ENCODE data around the gene SRPK2.
"Not testable (repeated sequence)": the region's sequence is repeated elsewhere in the genome, so short reads cannot be mapped to it uniquely, and the experiment has no call there.

The SRPK2 gene

DNA sequence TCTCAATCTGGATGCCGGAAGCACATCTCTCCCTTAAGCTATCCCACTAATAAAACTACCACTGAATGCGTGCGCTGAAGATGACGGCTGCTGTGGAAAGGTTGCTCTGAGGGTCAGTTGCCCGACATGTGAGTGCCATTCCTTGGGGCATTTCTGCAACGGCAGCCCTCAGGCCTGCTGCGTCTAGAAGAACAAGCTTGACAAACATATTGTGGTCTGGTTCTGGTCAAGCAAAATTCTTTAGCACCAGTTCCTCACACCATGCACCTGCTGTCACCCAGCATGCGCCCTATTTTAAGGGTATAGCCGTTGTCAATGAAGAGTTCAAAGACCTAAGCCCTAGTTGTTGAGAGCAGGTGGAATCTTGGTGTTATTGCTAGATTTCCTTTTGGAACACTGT is 184.2 kb downstream of the SRPK2 start:
- no peaks in the 10 kb centered on the region for H3K9me3 ChIP-seq (ENCODE audit: low read depth, low read length)
- DNase-seq (ENCODE audit: low read depth, low spot score), result no peak
- no peak overlapping the region for H3K27ac ChIP-seq
- peaks cover 5% of the 10 kb centered on the region; the same call in 1 of the 2 replicates for H3K36me3 ChIP-seq (ENCODE audit: insufficient read depth, low read length)
- H3K4me3 ChIP-seq, result no peak overlapping the region
- no peak for TF ChIP-seq FOXP2 (optimal IDR thresholded peaks at IDR 0.05; ENCODE audit: control extremely low read depth, extremely low read length, insufficient read depth)
- no peak for TF ChIP-seq POLR2AphosphoS5 (IDR thresholded peaks at IDR 0.05; ENCODE audit: borderline replicate concordance, low read depth, low read length)
- no peak for TF ChIP-seq EZH2 (IDR thresholded peaks at IDR 0.05)
- H3K9ac ChIP-seq (ENCODE audit: insufficient read length), result no peak overlapping the region

DNA sequence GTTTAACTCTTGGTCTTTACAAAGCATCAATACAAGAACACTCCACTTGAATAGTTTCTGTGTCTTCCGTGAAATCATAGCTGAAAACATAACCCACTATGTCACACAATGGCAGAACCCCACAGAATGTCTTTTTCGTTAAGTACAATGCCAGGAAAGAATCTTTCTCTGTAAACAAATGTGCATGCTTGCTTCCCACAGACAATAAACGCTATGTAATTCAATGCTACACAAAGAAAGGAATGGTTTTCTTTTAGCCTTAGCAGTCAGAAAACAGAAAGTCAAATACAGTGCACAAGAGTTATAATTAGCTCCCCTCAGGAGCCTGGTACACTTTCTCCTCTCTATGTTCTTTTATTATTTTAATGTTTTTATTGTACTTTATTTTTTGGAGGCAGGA is 186.1 kb downstream of the SRPK2 start:
- Histone ChIP-seq H3K9me3 (ENCODE audit: low read depth, low read length) (no peaks in the 10 kb centered on the region), H3K9ac (ENCODE audit: insufficient read length) (no peak overlapping the region), H3K27ac (no peak overlapping the region), H3K4me3 (no peak overlapping the region), H3K36me3 (ENCODE audit: insufficient read depth, low read length) (peaks cover 7% of the 10 kb centered on the region; the same call in 1 of the 2 replicates)
- TF ChIP-seq EZH2 (IDR thresholded peaks at IDR 0.05) (no peak), FOXP2 (optimal IDR thresholded peaks at IDR 0.05; ENCODE audit: control extremely low read depth, extremely low read length, insufficient read depth) (no peak), POLR2AphosphoS5 (IDR thresholded peaks at IDR 0.05; ENCODE audit: borderline replicate concordance, low read depth, low read length) (no peak)
- no peak for DNase-seq (ENCODE audit: low read depth, low spot score)

DNA sequence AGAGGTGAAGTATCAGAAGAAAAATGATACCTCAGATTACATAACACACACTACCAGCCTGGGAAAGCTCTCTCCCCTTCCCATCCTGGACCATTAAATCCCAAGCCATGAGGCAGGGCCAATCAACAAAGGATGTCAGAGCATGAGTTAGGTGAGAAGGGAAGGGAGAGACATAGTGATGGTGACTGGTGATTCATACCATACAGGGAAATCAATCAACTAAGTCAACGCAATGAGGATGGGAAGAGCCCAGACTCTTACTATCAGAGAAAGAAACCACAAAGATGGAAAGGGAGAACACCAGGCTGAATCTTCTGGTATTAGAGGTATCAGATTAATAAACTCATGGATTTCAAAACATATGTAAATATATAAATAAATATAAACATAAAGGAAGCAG is 189.3 kb downstream of the SRPK2 start:
- Histone ChIP-seq H3K4me3 (no peak overlapping the region), H3K27ac (no peak overlapping the region), H3K9ac (ENCODE audit: insufficient read length) (no peak overlapping the region), H3K36me3 (ENCODE audit: insufficient read depth, low read length) (peaks cover 11% of the 10 kb centered on the region; the same call in 1 of the 2 replicates), H3K9me3 (ENCODE audit: low read depth, low read length) (no peaks in the 10 kb centered on the region)
- TF ChIP-seq POLR2AphosphoS5 (IDR thresholded peaks at IDR 0.05; ENCODE audit: borderline replicate concordance, low read depth, low read length) (no peak), EZH2 (IDR thresholded peaks at IDR 0.05) (no peak), FOXP2 (optimal IDR thresholded peaks at IDR 0.05; ENCODE audit: control extremely low read depth, extremely low read length, insufficient read depth) (no peak)
- DNase-seq (ENCODE audit: low read depth, low spot score), result no peak

DNA sequence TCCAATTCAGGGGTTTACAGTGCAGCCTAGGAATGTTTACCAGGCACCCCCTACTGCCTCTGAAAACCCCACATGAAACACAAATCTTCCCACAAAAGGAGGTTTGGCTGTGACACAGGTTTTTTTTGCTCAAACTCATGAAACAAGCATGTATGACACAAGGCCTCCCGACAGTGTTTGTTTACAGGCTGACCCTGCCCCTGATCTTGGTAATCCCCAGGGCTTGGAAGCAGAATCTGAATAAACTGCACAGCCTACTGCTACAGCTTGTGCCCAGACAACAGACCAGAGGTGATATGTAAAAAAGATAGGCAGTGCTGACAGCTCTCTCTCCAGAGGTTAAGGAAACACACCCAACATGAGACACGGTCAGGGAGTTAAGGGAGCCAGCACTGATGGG is 190.5 kb downstream of the SRPK2 start:
- TF ChIP-seq EZH2 (IDR thresholded peaks at IDR 0.05), result no peak
- no peak for TF ChIP-seq POLR2AphosphoS5 (IDR thresholded peaks at IDR 0.05; ENCODE audit: borderline replicate concordance, low read depth, low read length)
- TF ChIP-seq FOXP2 (optimal IDR thresholded peaks at IDR 0.05; ENCODE audit: control extremely low read depth, extremely low read length, insufficient read depth), result no peak
- Histone ChIP-seq H3K4me3 (no peak overlapping the region), H3K27ac (no peak overlapping the region), H3K9me3 (ENCODE audit: low read depth, low read length) (no peaks in the 10 kb centered on the region), H3K9ac (ENCODE audit: insufficient read length) (no peak overlapping the region), H3K36me3 (ENCODE audit: insufficient read depth, low read length) (peaks cover 8% of the 10 kb centered on the region; the same call in 1 of the 2 replicates)
- DNase-seq (ENCODE audit: low read depth, low spot score), result no peak

DNA sequence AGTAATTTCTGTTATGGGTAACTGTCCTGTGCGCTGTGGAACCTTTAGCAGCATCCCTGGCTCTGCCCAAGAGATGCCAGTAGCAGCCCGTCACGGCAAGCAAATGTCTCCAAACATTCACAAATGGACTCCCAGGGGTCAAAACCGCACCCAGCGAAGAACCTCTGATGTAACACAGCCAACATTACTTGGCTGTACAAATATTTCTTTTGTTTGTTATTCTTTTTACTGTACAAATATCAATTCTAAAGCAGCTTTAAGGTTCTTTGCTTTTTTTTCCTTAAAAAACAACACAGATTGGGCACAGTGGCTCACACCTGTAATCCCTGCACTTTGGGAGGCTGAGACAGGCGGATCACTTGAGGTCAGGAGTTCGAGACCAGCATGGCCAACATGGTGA is 192.2 kb downstream of the SRPK2 start:
- no peaks in the 10 kb centered on the region for H3K9me3 ChIP-seq (ENCODE audit: low read depth, low read length)
- DNase-seq (ENCODE audit: low read depth, low spot score), result no peak
- H3K9ac ChIP-seq (ENCODE audit: insufficient read length), result no peak overlapping the region
- no peak overlapping the region for H3K4me3 ChIP-seq
- no peak for TF ChIP-seq FOXP2 (optimal IDR thresholded peaks at IDR 0.05; ENCODE audit: control extremely low read depth, extremely low read length, insufficient read depth)
- TF ChIP-seq EZH2 (IDR thresholded peaks at IDR 0.05), result no peak
- no peak for TF ChIP-seq POLR2AphosphoS5 (IDR thresholded peaks at IDR 0.05; ENCODE audit: borderline replicate concordance, low read depth, low read length)
- H3K36me3 ChIP-seq (ENCODE audit: insufficient read depth, low read length), result peaks cover 6% of the 10 kb centered on the region; the same call in 1 of the 2 replicates
- H3K27ac ChIP-seq, result no peak overlapping the region

DNA sequence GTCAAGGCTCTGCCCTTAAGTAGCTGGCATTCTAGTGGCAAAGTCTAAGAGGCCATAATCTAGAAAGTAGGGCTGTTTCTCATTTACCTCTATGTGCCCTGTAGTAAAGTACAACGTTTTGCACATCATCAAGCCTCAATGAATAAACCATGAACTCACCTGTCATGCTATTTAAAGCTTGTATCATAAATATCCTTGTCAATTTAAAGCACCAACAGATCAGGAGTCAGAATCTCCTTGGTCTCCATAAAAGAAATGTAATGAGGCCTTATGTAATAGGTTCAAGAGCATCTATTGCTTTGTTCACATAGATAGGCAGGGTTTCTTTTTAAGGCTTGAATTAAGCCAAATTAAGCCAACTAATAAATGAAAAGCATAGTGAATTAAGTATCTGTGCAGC is 192.8 kb downstream of the SRPK2 start:
- TF ChIP-seq POLR2AphosphoS5 (IDR thresholded peaks at IDR 0.05; ENCODE audit: borderline replicate concordance, low read depth, low read length), result no peak
- no peak for TF ChIP-seq EZH2 (IDR thresholded peaks at IDR 0.05)
- TF ChIP-seq FOXP2 (optimal IDR thresholded peaks at IDR 0.05; ENCODE audit: control extremely low read depth, extremely low read length, insufficient read depth), result no peak
- Histone ChIP-seq H3K27ac (no peak overlapping the region), H3K36me3 (ENCODE audit: insufficient read depth, low read length) (peaks cover 6% of the 10 kb centered on the region; the same call in 1 of the 2 replicates), H3K9ac (ENCODE audit: insufficient read length) (no peak overlapping the region), H3K4me3 (no peak overlapping the region), H3K9me3 (ENCODE audit: low read depth, low read length) (no peaks in the 10 kb centered on the region)
- no peak for DNase-seq (ENCODE audit: low read depth, low spot score)

DNA sequence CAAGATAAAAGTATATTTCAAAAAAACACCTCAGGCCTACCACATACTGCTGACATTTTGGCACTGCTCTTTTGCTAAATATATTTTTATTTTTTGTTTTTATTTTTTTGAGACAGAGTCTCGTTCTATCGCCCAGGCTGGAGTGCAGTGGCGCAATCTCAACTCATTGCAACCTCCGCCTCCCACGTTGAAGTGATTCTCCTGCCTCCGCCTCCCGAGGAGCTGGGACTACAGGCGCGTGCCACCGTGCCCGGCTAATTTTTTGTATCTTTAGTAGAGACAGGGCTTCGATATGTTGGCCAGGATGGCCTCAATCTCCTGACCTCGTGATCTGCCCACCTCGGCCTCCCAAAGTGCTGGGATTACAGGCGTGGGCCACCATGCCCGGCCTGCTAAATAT is 193.8 kb downstream of the SRPK2 start:
- not testable (repeated sequence) for H3K9ac ChIP-seq (ENCODE audit: insufficient read length); H3K27ac ChIP-seq; DNase-seq (ENCODE audit: low read depth, low spot score); H3K36me3 ChIP-seq (ENCODE audit: insufficient read depth, low read length); H3K9me3 ChIP-seq (ENCODE audit: low read depth, low read length); H3K4me3 ChIP-seq

DNA sequence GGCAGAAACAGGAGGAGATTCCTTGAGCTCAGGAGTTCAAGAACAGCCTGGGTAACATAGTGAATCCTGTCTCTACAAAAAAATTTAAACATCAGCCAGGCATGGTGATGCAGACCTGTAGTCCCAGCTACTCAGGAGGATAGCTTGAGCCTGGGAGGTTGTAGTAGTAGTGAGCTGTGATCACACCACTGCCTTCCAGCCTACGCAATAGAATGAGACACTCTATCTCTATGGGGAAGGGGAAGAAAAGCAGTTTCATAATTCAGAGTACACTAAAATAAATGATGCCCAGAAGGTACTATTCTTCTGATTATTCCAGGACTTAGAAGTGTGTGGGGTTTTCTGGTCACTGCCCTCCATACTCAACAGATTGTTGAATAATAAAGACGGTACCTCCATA is 197.4 kb downstream of the SRPK2 start:
- TF ChIP-seq FOXP2 (optimal IDR thresholded peaks at IDR 0.05; ENCODE audit: control extremely low read depth, extremely low read length, insufficient read depth) (no peak), EZH2 (IDR thresholded peaks at IDR 0.05) (no peak), POLR2AphosphoS5 (IDR thresholded peaks at IDR 0.05; ENCODE audit: borderline replicate concordance, low read depth, low read length) (no peak)
- H3K4me3 ChIP-seq, result no peak overlapping the region
- DNase-seq (ENCODE audit: low read depth, low spot score), result no peak
- H3K36me3 ChIP-seq (ENCODE audit: insufficient read depth, low read length), result no peaks in the 10 kb centered on the region
- H3K27ac ChIP-seq, result no peak overlapping the region
- H3K9ac ChIP-seq (ENCODE audit: insufficient read length), result no peak overlapping the region
- H3K9me3 ChIP-seq (ENCODE audit: low read depth, low read length), result no peaks in the 10 kb centered on the region

DNA sequence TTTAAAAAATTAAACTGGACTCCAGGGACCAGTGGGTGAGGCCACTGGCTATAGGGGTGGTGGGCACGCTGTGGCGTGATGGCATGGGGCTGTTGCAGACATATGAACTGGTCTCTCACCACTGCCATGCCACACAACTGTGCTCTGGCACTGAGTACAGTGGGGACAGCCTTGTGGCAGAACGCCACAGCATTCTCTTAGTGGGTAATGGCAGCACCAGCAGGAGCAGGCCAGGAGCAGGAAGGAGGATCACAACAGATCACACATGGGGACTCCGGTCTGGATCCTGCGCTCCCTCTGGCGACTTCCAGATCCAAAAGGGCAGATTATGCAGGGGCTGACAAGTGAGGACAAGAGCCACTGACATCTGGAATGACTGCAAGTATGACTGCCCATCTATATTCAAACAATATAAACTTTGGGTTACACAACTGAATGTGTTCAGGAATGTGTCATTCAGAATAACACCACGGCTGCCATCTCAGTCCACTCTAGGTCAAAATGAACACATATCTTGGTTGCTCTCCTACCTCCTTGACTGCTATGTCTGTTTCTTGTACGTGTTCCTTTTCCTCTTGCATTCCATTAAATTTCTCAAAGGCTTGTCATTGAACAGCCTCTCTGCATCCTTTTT is 198.7 kb downstream of the SRPK2 start:
- no peak for DNase-seq (ENCODE audit: low read depth, low spot score)
- no peak overlapping the region for H3K4me3 ChIP-seq
- no peak for TF ChIP-seq EZH2 (IDR thresholded peaks at IDR 0.05)
- no peak for TF ChIP-seq FOXP2 (optimal IDR thresholded peaks at IDR 0.05; ENCODE audit: control extremely low read depth, extremely low read length, insufficient read depth)
- no peak for TF ChIP-seq POLR2AphosphoS5 (IDR thresholded peaks at IDR 0.05; ENCODE audit: borderline replicate concordance, low read depth, low read length)
- H3K36me3 ChIP-seq (ENCODE audit: insufficient read depth, low read length), result no peaks in the 10 kb centered on the region
- no peak overlapping the region for H3K9ac ChIP-seq (ENCODE audit: insufficient read length)
- no peak overlapping the region for H3K27ac ChIP-seq
- H3K9me3 ChIP-seq (ENCODE audit: low read depth, low read length), result no peaks in the 10 kb centered on the region

Measured in SK-N-MC (cell line).